LoVo (cell line): ENCODE measurements around the gene TMEM116.
"Not testable (repeated sequence)": the region's sequence is repeated elsewhere in the genome, so short reads cannot be mapped to it uniquely, and the experiment has no call there.

ENCODE experiments used
- DNase-seq: peaks from one replicate; pipeline ENCODE4 v3.0.0-alpha.2; 2016; ENCODE audit warnings: low spot score

Gene TMEM116

GRCh38 chr12:111976291-111976690 lies 36.7 kb downstream of the TMEM116 start:
- no peak for DNase-seq

DNA sequence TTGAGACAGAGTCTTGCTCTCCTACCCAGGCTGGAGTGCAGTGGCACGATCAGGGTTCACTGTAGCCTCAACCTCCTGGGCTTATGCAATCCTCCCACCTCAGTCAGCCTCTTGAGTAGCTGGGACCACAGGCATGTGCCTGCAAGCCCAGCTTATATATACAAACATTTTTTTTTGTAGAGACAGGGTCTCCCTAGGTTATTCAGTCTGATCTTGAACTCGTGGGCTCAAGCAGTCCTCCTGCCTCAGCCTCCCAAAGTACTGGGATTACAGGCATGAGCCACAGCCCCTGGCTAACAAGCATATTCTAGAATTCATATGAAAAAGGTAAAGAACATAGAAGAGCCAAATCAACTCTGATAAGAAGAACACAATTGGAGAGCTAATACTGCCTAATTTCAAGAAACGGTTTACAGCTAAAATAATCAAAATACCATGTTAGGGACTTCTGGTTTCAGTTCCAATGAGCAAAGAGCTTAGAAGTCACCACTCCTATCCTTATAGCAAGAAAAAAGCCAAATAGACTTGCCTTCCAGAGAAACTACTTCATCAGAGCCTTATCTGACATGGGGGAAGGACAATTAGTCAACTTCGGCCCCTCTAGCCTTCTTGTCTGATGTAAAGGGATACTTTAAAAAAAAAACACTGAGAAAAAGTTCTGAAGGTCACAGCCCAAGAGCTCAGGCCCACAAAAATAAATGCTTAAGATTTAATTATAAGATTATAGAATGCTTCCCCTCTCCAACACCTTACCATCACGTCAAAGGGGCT lies 37.6 kb downstream of the TMEM116 start:
- DNase-seq: no peak

DNA sequence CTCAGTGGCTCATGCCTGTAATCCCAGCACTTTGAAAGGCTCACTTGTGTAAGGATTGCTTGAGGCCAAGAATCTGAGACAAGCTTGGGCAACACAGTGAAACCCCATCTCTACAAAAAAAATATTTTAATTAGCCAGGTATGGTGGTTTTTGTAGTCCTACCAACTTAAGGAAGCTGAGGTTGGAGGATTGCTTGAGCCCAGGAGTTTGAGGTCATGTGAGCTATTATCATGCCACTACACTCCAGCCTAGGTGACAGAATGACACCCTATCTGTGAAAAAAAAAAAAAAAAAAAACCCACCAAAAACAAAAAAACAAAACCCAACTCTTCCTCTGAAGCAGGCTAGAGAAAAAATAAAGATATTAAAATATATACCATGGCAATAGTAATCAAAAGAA lies 41.2 kb downstream of the TMEM116 start:
- DNase-seq: no peak

DNA sequence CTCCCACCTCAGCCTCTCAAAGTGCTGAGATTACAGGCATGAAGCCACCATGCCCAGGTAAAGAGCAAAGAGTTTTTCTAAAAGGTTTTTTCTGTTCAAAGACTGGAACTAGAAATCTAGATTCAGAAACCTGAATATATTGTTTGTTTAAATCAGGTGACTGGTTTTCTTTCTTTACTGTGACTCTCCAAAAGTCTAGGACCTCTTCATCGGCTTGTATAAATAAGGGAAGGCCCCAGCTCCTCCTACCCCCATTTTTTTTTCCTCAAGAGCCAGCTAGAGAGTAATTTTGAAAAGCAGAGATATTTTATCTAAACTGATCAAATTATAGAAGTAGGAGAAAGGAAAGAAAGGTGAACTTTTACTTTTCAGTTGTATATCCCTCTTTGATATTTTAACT lies 48.0 kb downstream of the TMEM116 start:
- DNase-seq: no peak

- DNase-seq: not testable (repeated sequence)
Measured at GRCh38 chr12:111959518-111959917, 53.4 kb downstream of the TMEM116 start.

- not testable (repeated sequence) for DNase-seq
Measured at GRCh38 chr12:111957224-111957623, 55.7 kb downstream of the TMEM116 start.

- DNase-seq: peak; percentile 26
Measured at GRCh38 chr12:111954969-111955368, 58.0 kb downstream of the TMEM116 start.

GRCh38 chr12:111953455-111953854 lies 59.5 kb downstream of the TMEM116 start:
- no peak for DNase-seq

DNA sequence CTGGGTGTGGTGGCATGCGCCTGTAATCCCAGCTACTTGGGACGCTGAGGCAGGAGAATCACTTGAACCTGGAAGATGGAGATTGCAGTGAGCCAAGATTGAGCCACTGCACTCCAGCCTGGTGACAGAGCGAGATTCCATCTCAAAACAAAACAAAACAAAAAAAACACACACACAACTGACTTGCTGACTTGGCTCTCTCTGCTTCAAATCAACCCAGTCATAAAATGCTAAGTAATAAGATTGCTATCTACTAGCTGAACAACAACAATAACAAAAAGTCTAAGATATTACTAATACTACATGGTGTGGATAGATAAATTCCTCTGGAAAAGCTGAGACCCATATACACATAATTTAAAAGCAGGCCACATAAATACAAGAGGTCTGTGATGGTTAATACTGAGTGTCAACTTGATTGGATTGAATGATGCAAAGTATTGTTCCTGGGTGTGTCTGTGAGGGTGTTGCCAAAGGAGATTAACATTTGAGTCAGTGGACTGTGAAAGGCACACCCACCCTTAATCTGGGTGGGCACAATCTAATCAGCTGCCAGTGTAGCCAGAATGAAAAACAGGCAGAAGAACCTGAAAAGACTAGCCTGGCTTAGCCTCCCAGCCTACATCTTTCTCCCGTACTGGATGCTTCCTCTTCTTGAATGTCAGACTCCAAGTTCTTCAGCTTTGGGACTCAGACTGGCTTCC lies 60.7 kb downstream of the TMEM116 start:
- not testable (repeated sequence) for DNase-seq

- not testable (repeated sequence) for DNase-seq
Measured at GRCh38 chr12:111950961-111951676, 61.8 kb downstream of the TMEM116 start.

DNA sequence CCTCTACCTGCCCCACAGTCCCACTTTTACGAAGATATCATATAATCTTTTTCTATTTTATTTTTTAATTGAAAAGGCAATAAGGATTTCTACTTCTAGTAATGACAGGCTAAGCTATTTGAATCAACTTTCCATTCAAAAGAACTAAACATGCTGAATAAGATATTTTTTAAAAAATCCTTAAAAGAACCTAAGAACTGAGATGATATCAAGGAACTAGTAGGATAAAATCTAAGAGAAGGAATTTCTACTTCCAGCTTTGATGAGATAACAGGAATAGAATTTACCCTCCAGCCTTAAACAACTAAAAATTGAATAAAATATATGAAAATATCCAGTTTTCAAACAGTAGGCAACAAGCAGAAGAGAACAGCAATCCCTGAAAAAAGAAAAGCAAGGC lies 69.0 kb downstream of the TMEM116 start:
- no peak for DNase-seq

DNA sequence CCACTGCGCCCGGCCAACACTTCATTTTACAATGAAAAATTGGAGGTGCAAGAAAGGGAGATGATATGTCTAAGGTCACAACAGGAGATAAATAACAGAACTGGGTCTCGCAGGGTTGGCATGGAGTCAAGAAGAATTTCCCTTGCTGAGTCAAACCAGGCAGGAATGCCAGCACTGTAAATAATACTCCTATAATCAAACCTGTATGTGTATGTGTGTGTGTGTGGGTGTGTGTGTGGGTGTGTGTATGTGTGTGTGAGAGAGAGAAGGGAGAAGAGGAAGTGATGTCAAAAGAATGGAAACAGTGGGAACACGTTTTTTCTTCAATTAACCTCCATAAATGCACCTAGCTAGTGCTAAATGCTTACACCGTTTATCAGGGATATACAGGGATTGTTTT lies 70.4 kb downstream of the TMEM116 start:
- no peak for DNase-seq

DNA sequence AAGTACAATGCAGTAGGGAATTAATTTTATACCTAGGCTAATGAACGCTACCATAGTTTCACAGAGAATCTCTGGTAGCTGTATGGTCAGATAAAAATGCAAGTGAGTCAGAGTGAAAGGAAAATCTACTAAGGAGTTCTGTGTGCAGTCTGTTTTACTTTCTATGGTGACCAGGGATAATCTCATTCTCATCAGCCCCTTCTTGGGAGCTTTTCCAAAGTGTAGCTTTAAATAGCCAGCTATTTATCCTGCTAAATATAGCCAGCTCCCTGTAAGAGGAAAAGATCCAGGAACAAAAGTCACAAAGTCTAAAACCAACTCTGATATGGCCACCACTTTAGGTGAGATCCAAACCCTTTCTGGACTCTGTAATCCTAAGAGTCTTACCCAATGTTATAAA lies 75.5 kb downstream of the TMEM116 start:
- no peak for DNase-seq

- no peak for DNase-seq
Measured at GRCh38 chr12:111936869-111937268, 76.1 kb downstream of the TMEM116 start.

DNA sequence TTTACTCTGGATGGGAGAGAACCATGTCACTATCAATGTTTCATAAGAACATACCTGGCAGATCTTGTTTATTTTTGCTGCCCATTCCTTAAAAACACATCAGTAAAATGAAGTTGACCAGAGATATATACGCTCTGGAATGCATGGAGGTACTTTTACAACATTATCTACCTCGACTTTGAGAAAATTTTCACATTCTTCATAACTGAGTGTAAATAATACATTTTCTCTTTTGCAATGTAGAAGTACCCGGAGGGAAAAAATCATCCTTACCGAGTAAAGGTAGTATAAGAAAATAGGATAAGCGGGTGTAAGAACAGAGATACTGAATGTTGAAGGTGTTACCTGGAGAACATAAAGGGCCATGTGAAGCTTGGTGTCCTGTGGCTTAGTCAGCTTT lies 80.7 kb downstream of the TMEM116 start:
- DNase-seq: no peak

- DNase-seq: no peak
Measured at GRCh38 chr12:111927346-111927745, 85.6 kb downstream of the TMEM116 start.

DNA sequence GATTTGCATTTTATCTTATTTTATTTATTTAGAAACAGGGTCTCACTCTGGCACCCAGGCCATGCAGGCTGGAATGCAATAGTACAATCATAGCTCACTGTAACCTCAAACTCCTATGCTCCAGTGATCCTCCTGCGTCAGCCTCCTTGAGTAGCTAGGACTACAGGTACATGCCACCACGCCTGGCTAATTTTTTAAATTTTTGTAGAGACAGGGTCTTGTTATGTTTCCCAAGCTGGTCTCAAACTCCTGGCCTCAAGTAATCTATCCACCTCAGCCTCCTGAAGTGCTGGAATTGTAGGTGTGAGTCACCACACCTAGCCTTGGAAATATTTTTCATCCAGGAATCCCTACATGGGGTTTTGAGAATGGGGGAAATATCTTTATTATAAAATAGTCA lies 86.3 kb downstream of the TMEM116 start:
- DNase-seq: no peak

DNA sequence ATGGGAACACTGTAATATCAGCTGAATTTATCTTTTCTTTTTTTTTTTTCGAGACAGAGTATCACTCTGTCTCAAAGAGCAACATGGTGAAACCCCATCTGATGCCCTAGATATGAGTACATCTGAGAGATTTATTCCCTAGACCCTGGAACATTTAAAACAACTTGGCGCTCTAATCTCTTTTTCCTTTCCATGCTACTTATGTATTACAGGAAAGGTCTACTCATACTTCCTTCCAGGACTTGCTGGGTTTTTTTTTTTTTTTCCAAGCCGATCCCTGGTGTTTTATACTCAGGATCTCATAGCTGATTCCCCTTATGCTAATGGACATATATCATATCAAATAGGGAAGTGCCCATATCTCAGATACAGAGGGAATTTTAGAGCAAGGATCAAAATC lies 87.8 kb downstream of the TMEM116 start:
- DNase-seq: no peak

- no peak for DNase-seq
Measured at GRCh38 chr12:111907740-111908139, 105.2 kb downstream of the TMEM116 start.

- DNase-seq: no peak
Measured at GRCh38 chr12:111905502-111905901, 107.5 kb downstream of the TMEM116 start.

GRCh38 chr12:111904446-111904975 lies 108.5 kb downstream of the TMEM116 start:
- DNase-seq: no peak

DNA sequence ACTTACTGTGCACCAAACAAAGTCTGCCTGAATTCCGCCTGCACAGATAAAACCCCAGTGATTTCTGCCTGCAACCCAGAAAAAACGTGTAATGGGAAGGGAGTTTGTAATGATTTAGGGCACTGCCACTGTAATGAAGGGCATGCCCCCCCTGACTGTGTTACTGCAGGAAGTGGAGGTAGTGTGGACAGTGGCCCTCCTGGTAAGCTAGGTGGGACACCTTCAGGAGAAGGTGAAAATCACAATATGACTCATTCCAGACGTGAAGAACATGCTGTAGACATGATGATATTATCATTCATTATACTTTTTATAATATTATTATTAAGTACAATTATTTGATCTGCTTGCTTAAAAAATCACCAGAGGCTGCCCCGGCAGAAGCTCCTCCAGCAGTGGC lies 111.8 kb downstream of the TMEM116 start:
- DNase-seq: no peak

DNA sequence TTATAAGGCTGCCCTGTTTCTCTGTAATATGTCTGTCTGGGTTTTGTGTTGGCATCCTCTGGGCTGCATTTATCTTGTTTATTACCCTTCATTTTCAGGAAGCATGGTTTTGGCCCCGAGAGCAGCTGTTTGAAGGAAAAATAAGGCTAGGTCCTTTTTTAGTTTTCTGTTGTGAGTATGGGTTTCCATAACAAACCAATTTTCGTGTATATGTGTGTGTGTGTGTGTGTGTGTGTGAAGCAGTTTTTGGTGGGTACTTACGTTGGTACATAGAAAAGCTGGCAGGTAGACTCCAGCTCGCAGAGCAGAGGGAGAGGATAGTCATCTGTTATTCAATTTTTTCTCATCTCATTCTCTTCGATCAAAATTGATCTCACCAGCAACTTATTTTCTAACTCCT lies 118.4 kb downstream of the TMEM116 start:
- DNase-seq: no peak
